ENCODE measurements around the gene LCK. TPM values are rescaled to one million over a fixed set of nuclear protein-coding genes. Genes with fewer than 3 reads are reported as not detected.

LCK gene
- total RNA-seq, 1 donor from 2014 or later, result 16.6 TPM

DNA sequence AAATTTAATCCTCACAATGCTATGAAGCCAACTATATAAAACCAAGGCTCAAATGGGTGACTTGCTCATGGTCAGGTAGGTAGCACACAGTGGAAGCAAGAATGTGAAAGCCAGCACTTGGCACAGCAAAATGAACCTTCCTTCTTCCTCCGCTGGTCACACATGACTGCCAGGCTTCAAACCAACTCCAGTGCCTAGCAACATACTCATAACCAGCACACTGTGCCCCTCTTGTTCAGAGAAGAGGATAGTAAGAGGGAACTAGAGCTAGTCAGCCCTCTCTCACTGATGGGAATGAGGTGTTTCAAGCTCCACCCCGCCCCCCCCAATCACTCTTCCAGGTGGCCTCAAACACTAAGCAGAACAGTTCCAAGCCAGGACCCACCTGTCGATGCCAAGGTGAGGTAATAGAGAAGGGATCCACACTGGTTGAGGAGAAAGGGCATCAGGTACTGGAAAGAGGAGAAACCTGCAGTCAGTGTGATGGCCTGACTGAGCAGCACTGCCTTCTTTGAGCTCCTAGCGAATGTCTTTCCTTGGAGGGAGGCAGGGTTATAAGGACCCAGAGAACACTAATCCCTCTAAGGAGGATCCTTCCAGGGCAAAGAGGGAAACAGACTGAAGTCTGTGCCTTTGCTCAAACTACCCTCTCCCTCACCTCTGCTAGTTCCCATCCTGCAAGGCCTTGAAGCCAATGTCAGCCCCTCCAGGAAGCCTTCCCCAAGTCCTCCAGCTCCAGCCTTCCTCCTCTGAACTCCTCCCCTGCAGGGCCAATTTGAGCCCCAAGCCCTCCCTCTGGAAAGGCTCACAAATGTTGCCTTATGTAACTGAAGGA, 30.1 kb upstream of the LCK start:
- TF ChIP-seq, protein P1, sequence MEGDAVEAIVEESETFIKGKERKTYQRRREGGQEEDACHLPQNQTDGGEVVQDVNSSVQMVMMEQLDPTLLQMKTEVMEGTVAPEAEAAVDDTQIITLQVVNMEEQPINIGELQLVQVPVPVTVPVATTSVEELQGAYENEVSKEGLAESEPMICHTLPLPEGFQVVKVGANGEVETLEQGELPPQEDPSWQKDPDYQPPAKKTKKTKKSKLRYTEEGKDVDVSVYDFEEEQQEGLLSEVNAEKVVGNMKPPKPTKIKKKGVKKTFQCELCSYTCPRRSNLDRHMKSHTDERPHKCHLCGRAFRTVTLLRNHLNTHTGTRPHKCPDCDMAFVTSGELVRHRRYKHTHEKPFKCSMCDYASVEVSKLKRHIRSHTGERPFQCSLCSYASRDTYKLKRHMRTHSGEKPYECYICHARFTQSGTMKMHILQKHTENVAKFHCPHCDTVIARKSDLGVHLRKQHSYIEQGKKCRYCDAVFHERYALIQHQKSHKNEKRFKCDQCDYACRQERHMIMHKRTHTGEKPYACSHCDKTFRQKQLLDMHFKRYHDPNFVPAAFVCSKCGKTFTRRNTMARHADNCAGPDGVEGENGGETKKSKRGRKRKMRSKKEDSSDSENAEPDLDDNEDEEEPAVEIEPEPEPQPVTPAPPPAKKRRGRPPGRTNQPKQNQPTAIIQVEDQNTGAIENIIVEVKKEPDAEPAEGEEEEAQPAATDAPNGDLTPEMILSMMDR (IDR thresholded peaks at IDR 0.05), result no peak
- Mint-ChIP-seq H3K9me3 (no peaks in the 10 kb centered on the region), H3K27ac (peak overlapping the region; percentile 95), H3K36me3 (ENCODE audit: low read depth) (peaks cover 61% of the 10 kb centered on the region), H3K4me1 (peaks cover 50% of the 10 kb centered on the region), H3K27me3 (no peaks in the 10 kb centered on the region), H3K4me3 (peak overlapping the region; percentile 96)
- POLR2A ChIA-PET, result interaction anchor here (0.6 to 5.0 kb wide), 11 partner anchors 12 to 631 kb away, joined by 3 to 47 read pairs (median 7); partner anchors contain the start of genes CCDC28B, DCDC2B, HDAC1 and IQCC
- peak; percentile 47 for ATAC-seq (ENCODE audit: low read depth)
- no peak for DNase-seq
- CTCF ChIA-PET, result interaction anchor here (0.7 to 1.4 kb wide), 5 partner anchors 13 to 181 kb away, joined by 3 to 4 read pairs (median 3); no protein-coding TSS in a partner anchor
- intact Hi-C loops (cut with micrococcal nuclease), result loop anchor here (5.0 kb wide), 1 partner anchor 149 kb away; the partner anchor contains the start of gene TMEM39B

GRCh38 chr1:32221581-32221979, 29.5 kb upstream of the LCK start:
- intact Hi-C loops (cut with micrococcal nuclease), result loop anchor here (5.0 kb wide), 1 partner anchor 149 kb away; the partner anchor contains the start of gene TMEM39B
- DNase-seq (no peak), ATAC-seq (ENCODE audit: low read depth) (no peak)
- H3K4me1 Mint-ChIP-seq, result peaks cover 50% of the 10 kb centered on the region
- no peaks in the 10 kb centered on the region for H3K9me3 Mint-ChIP-seq
- H3K4me3 Mint-ChIP-seq, result peak overlapping the region; percentile 96
- H3K36me3 Mint-ChIP-seq (ENCODE audit: low read depth), result peaks cover 59% of the 10 kb centered on the region
- peak overlapping the region; percentile 95 for H3K27ac Mint-ChIP-seq
- TF ChIP-seq, protein P1 (IDR thresholded peaks at IDR 0.05), result no peak
- H3K27me3 Mint-ChIP-seq, result no peaks in the 10 kb centered on the region
- ChIA-PET POLR2A (interaction anchor here (0.6 to 5.0 kb wide), 10 partner anchors 12 to 179 kb away, joined by 3 to 47 read pairs (median 12); partner anchors contain the start of genes BSDC1, CCDC28B, DCDC2B and HDAC1), CTCF (interaction anchor here (1.2 to 1.4 kb wide), 2 partner anchors 95 to 181 kb away, joined by 3 to 4 read pairs; no protein-coding TSS in a partner anchor)

- ATAC-seq (ENCODE audit: low read depth), result peak; percentile 85
- TF ChIP-seq, protein P1 (IDR thresholded peaks at IDR 0.05), result no peak
- intact Hi-C loops (cut with micrococcal nuclease), result loop anchor here (1.0 to 5.0 kb wide), 9 partner anchors 14 to 173 kb away; partner anchors contain the start of genes BSDC1, CCDC28B, HDAC1 and LCK
- H3K36me3 Mint-ChIP-seq (ENCODE audit: low read depth), result peaks cover 56% of the 10 kb centered on the region
- H3K27me3 Mint-ChIP-seq, result no peaks in the 10 kb centered on the region
- ChIA-PET CTCF (interaction anchor here (1.7 kb wide), 1 partner anchor 18 kb away, joined by 7 read pairs; no protein-coding TSS in a partner anchor), POLR2A (interaction anchor here (0.6 to 5.0 kb wide), 14 partner anchors 13 to 278 kb away, joined by 3 to 47 read pairs (median 6); partner anchors contain the start of genes BSDC1, CCDC28B, DCDC2B and HDAC1)
- DNase-seq, result peak; percentile 80
- peak within 1 kb of the TSS; percentile 95 for H3K27ac Mint-ChIP-seq
- H3K4me1 Mint-ChIP-seq, result peaks cover 50% of the 10 kb centered on the region
- H3K9me3 Mint-ChIP-seq, result no peaks in the 10 kb centered on the region
- H3K4me3 Mint-ChIP-seq, result peak within 1 kb of the TSS; percentile 96
These were observed 28.9 kb upstream of the LCK start, which contains the start of the genes EIF3I and TMEM234 for GRCh38 chr1:32221980-32222755. Gene EIF3I, plus strand, starts transcription at chr1:32222407. Its CDS starts 35 bp downstream, at chr1:32222442. Gene TMEM234, minus strand, starts transcription at chr1:32222353. Its CDS starts 31 bp downstream, at chr1:32222322.

- Mint-ChIP-seq H3K27me3 (no peaks in the 10 kb centered on the region), H3K9me3 (no peaks in the 10 kb centered on the region), H3K4me3 (peak overlapping the region; percentile 96), H3K27ac (no peak overlapping the region), H3K4me1 (peaks cover 50% of the 10 kb centered on the region), H3K36me3 (ENCODE audit: low read depth) (peaks cover 62% of the 10 kb centered on the region)
- intact Hi-C loops (cut with micrococcal nuclease), result loop anchor here (2.0 to 5.0 kb wide), 3 partner anchors 27 to 171 kb away; partner anchors contain the start of genes BSDC1, LCK and TMEM39B
- POLR2A ChIA-PET, result interaction anchor here (0.7 to 5.0 kb wide), 6 partner anchors 17 to 151 kb away, joined by 3 to 47 read pairs (median 8); partner anchors contain the start of genes CCDC28B, HDAC1, LCK and TMEM39B
- ATAC-seq (ENCODE audit: low read depth) (no peak), DNase-seq (no peak)
- TF ChIP-seq, protein P1 (IDR thresholded peaks at IDR 0.05), result no peak
- CTCF ChIA-PET, result interaction anchor here (0.8 to 1.7 kb wide), 4 partner anchors 17 to 177 kb away, joined by 3 to 7 read pairs (median 4); no protein-coding TSS in a partner anchor
These were observed 27.4 kb upstream of the LCK start for GRCh38 chr1:32223683-32224082.
